ENCODE results near the gene NHSL2.

NHSL2 gene

GRCh38 chrX:72110876-72111708 is 200.4 kb downstream of the NHSL2 start:
- no peak for DNase-seq

GRCh38 chrX:72113461-72113860 is 202.8 kb downstream of the NHSL2 start:
- DNase-seq: no peak

GRCh38 chrX:72114306-72114705 is 203.7 kb downstream of the NHSL2 start:
- no peak for DNase-seq

GRCh38 chrX:72114807-72115206 is 204.2 kb downstream of the NHSL2 start:
- DNase-seq: no peak

GRCh38 chrX:72115380-72115779 is 204.7 kb downstream of the NHSL2 start:
- DNase-seq: no peak

GRCh38 chrX:72117636-72118210 is 207.1 kb downstream of the NHSL2 start:
- peak; percentile 21 for DNase-seq

- DNase-seq: no peak
These were observed 210.2 kb downstream of the NHSL2 start for GRCh38 chrX:72120837-72121236.

- DNase-seq: peak; percentile 81
These were observed 210.7 kb downstream of the NHSL2 start for GRCh38 chrX:72121383-72121782.

GRCh38 chrX:72122621-72123337 is 212.1 kb downstream of the NHSL2 start:
- DNase-seq: no peak

GRCh38 chrX:72123471-72124185 is 213.0 kb downstream of the NHSL2 start:
- DNase-seq: peak; percentile 82

- DNase-seq: no peak
These were observed 214.0 kb downstream of the NHSL2 start for GRCh38 chrX:72124540-72125201.

GRCh38 chrX:72125331-72126047 is 214.8 kb downstream of the NHSL2 start:
- DNase-seq: no peak

GRCh38 chrX:72126048-72126415 is 215.4 kb downstream of the NHSL2 start:
- no peak for DNase-seq

- DNase-seq: peak; percentile 93
These were observed 216.0 kb downstream of the NHSL2 start for GRCh38 chrX:72126539-72127140.

- no peak for DNase-seq
These were observed 216.7 kb downstream of the NHSL2 start for GRCh38 chrX:72127332-72127731.

GRCh38 chrX:72128183-72128834 is 217.7 kb downstream of the NHSL2 start:
- no peak for DNase-seq

GRCh38 chrX:72128881-72129280 is 218.2 kb downstream of the NHSL2 start:
- DNase-seq: no peak

- no peak for DNase-seq
These were observed 219.0 kb downstream of the NHSL2 start for GRCh38 chrX:72129661-72130060.

GRCh38 chrX:72130156-72130761 is 219.6 kb downstream of the NHSL2 start:
- DNase-seq: no peak

- no peak for DNase-seq
These were observed 220.2 kb downstream of the NHSL2 start for GRCh38 chrX:72130762-72131250.

All from fibroblast of skin of scalp (primary cell).